Fibroblast of lung (primary cell): Measurements from ENCODE around the gene CCNY.

Experiments
- CTCF ChIP-seq, 2 donors: IDR thresholded peaks in 1 of 2; conservative IDR thresholded peaks in 1 of 2; 1 replicate in 1 of 2; 2 replicates in 1 of 2; pipeline ENCODE4 v1.5.1; 2011 to 2012; ENCODE audit warnings: low read length in 2 of 2, control low read depth in 1 of 2, inconsistent platforms in 1 of 2, low read depth in 1 of 2, mild to moderate bottlenecking in 1 of 2
- EZH2 ChIP-seq: IDR thresholded peaks from 2 replicates; pipeline ENCODE4 v1.5.1; 2012; ENCODE audit warnings: low read length, control low read depth, mild to moderate bottlenecking; ENCODE audit errors: missing control alignments

GRCh38 chr10:35359056-35359455 is 22.7 kb downstream of the CCNY start:
- TF ChIP-seq CTCF (conservative IDR thresholded peaks at IDR 0.05 in 1 of 2, IDR thresholded peaks at IDR 0.05 in 1 of 2; ENCODE audit: low read depth in 1 of 2, low read length in 2 of 2) (no peak), EZH2 (no peak)
